Endodermal cell (in vitro differentiated cells): Measurements from ENCODE around the gene MTMR8. TPM values are rescaled to one million over a fixed set of nuclear protein-coding genes. Genes with fewer than 3 reads are reported as not detected.

ENCODE experiments used
- DNase-seq: peaks from one replicate; pipeline ENCODE4 v3.0.0-alpha.2; 2017
- H3K27ac ChIP-seq: 2 replicates; pipeline ENCODE4 v1.5.1; 2013; ENCODE audit warnings: mild to moderate bottlenecking, low read depth, low read length, moderate library complexity
- H3K27me3 ChIP-seq: 2 replicates; pipeline ENCODE4 v1.6.1; 2013; ENCODE audit warnings: mild to moderate bottlenecking, low read length, moderate library complexity; ENCODE audit not compliant: insufficient read depth, control insufficient read depth, poor library complexity, severe bottlenecking
- H3K36me3 ChIP-seq: 2 replicates; pipeline ENCODE4 v1.7.0; 2013; ENCODE audit warnings: mild to moderate bottlenecking, low read length, moderate library complexity; ENCODE audit not compliant: control insufficient read depth, insufficient read depth
- H3K4me1 ChIP-seq: one replicate; pipeline ENCODE4 v1.7.0; 2013; ENCODE audit warnings: low read length; ENCODE audit not compliant: control insufficient read depth, insufficient read depth
- H3K4me3 ChIP-seq: 2 replicates; pipeline ENCODE4 v1.5.1; 2013; ENCODE audit warnings: mild to moderate bottlenecking, low read length, moderate library complexity
- H3K9ac ChIP-seq: 2 replicates; pipeline ENCODE4 v1.6.1; 2013; ENCODE audit warnings: mild to moderate bottlenecking, low read length, moderate library complexity; ENCODE audit not compliant: poor library complexity, severe bottlenecking; ENCODE audit errors: extremely low read depth
- H3K9me3 ChIP-seq: 2 replicates; pipeline ENCODE4 v1.6.1; 2013; ENCODE audit warnings: mild to moderate bottlenecking, low read length, moderate library complexity; ENCODE audit not compliant: control insufficient read depth
- H3K27ac Mint-ChIP-seq: 2 replicates; pipeline ENCODE4 v1.8.0; 2020; ENCODE audit warnings: mixed read lengths
- H3K27me3 Mint-ChIP-seq: 2 replicates; pipeline ENCODE4 v1.8.0; 2021; ENCODE audit warnings: mild to moderate bottlenecking, mixed read lengths; ENCODE audit not compliant: insufficient read depth
- H3K36me3 Mint-ChIP-seq: 2 replicates; pipeline ENCODE4 v1.8.0; 2020; ENCODE audit warnings: low read depth, mixed read lengths
- H3K4me1 Mint-ChIP-seq: 2 replicates; pipeline ENCODE4 v1.8.0; 2020; ENCODE audit warnings: mixed read lengths
- H3K4me3 Mint-ChIP-seq: 2 replicates; pipeline ENCODE4 v1.8.0; 2020; ENCODE audit warnings: mild to moderate bottlenecking, moderate library complexity, mixed read lengths
- H3K9me3 Mint-ChIP-seq: 2 replicates; pipeline ENCODE4 v1.8.0; 2020; ENCODE audit warnings: mild to moderate bottlenecking, mixed read lengths
- CTCF ChIP-seq: fragments of 200-600 bp; sonication (generic); conservative IDR thresholded peaks from 2 replicates; pipeline ENCODE4 v1.5.0; 2021; ENCODE audit warnings: antibody characterized with exemption, mild to moderate bottlenecking
- WGBS, 2 experiments: methylation state at CpG; one replicate each; pipeline versions ENCODE4 v1.1.5 to v1.1.7; 2013; ENCODE audit warnings: missing lambda C conversion rate in 2 of 2, mixed read lengths in 1 of 2; ENCODE audit not compliant: insufficient coverage in 1 of 2, insufficient read length in 1 of 2; 5-methylcytosine and 5-hydroxymethylcytosine counted together
- total RNA-seq, 2 donors: library from RNA; stranded (reverse); fragmentation: NEBNext Ultra II Directional in 1 of 2; extraction: Animal tissue kit (Norgen Biotek cat#: 25700) in 1 of 2; gene quantifications; 2 replicates in 1 of 2; 3 replicates in 1 of 2; pipeline ENCODE4 v1.2.1, GENCODE V29; 2021

Gene MTMR8
- total RNA-seq, 2 donors from 2014 or later = 4.0 to 4.3 TPM

- Mint-ChIP-seq H3K27me3 (no peaks in the 10 kb centered on the region), H3K9me3 (peaks cover 50% of the 10 kb centered on the region), H3K4me1 (no peaks in the 10 kb centered on the region), H3K27ac (no peak overlapping the region), H3K4me3 (no peak overlapping the region), H3K36me3 (peaks cover 3% of the 10 kb centered on the region)
- Histone ChIP-seq H3K9ac (no peak overlapping the region), H3K9me3 (no peaks in the 10 kb centered on the region), H3K4me3 (no peak overlapping the region), H3K27ac (no peak overlapping the region), H3K36me3 (no peaks in the 10 kb centered on the region), H3K4me1 (no peaks in the 10 kb centered on the region), H3K27me3 (no peaks in the 10 kb centered on the region)
- DNase-seq = no peak
- WGBS, 2 experiments = 100% methylated on average over 1 of the region's 1 CpG; no CpG with 5 or more reads in 1 of the 2 experiments
- TF ChIP-seq CTCF = no peak
These were observed 44.7 kb downstream of the MTMR8 start for GRCh38 chrX:64350521-64350920.

- H3K9me3 ChIP-seq = no peaks in the 10 kb centered on the region
- no peak for DNase-seq
- Mint-ChIP-seq H3K4me3 (no peak overlapping the region), H3K27ac (no peak overlapping the region), H3K36me3 (peaks cover 3% of the 10 kb centered on the region), H3K9me3 (peaks cover 51% of the 10 kb centered on the region), H3K27me3 (no peaks in the 10 kb centered on the region), H3K4me1 (no peaks in the 10 kb centered on the region)
- TF ChIP-seq CTCF = no peak
- no peaks in the 10 kb centered on the region for H3K36me3 ChIP-seq
- no peaks in the 10 kb centered on the region for H3K27me3 ChIP-seq
- H3K4me1 ChIP-seq = no peaks in the 10 kb centered on the region
- no peak overlapping the region for H3K9ac ChIP-seq
- H3K4me3 ChIP-seq = no peak overlapping the region
- WGBS, 2 experiments = no CpG with 5 or more reads among the region's 4 CpGs
- no peak overlapping the region for H3K27ac ChIP-seq
These were observed 45.2 kb downstream of the MTMR8 start for GRCh38 chrX:64350047-64350446.

- no peaks in the 10 kb centered on the region for H3K4me1 Mint-ChIP-seq
- no peak overlapping the region for H3K27ac Mint-ChIP-seq
- TF ChIP-seq CTCF = no peak
- no peak overlapping the region for H3K9ac ChIP-seq
- no peaks in the 10 kb centered on the region for H3K9me3 ChIP-seq
- H3K4me3 Mint-ChIP-seq = no peak overlapping the region
- H3K27me3 ChIP-seq = no peaks in the 10 kb centered on the region
- no peaks in the 10 kb centered on the region for H3K27me3 Mint-ChIP-seq
- WGBS, 2 experiments = no CpG with 5 or more reads among the region's 1 CpG
- DNase-seq = no peak
- no peak overlapping the region for H3K27ac ChIP-seq
- H3K9me3 Mint-ChIP-seq = peaks cover 27% of the 10 kb centered on the region
- no peak overlapping the region for H3K4me3 ChIP-seq
- no peaks in the 10 kb centered on the region for H3K4me1 ChIP-seq
- H3K36me3 ChIP-seq = no peaks in the 10 kb centered on the region
- H3K36me3 Mint-ChIP-seq = no peaks in the 10 kb centered on the region
These were observed 52.4 kb downstream of the MTMR8 start for GRCh38 chrX:64342811-64343210.
